Erythroblast (primary cell): ENCODE measurements around the gene PSMC4.

Experiments
- GATA1 ChIP-seq: IDR thresholded peaks from 2 replicates; pipeline ENCODE4 v1.6.1; 2011; ENCODE audit warnings: low read depth, mild to moderate bottlenecking, control low read depth, low read length, moderate library complexity
- POLR2A ChIP-seq: IDR thresholded peaks from 2 replicates; pipeline ENCODE4 v1.6.1; 2011; ENCODE audit warnings: mild to moderate bottlenecking, low read length

DNA sequence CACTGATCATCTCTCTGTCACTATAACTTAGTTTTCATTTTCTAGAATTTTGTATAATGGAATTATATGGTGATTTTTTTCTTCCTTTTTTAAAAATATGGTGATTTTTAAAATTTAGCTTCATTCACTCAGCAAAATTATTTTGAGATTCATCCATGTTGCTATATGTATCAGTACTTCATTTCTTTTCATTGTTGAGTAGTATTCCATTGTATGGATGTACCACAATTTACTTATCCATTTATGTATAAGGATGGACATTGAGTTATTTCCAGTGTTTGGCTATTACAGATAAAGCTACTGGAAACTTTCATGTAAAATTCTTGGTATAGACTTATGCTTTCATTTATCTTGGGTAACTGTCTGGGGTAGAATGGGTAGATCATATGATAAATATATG lies 38.7 kb downstream of the PSMC4 start:
- TF ChIP-seq POLR2A, result no peak
- no peak for TF ChIP-seq GATA1
